Fibroblast of skin of left biceps (primary cell): ENCODE data around the gene CD4.
"Not testable (repeated sequence)": the region's sequence is repeated elsewhere in the genome, so short reads cannot be mapped to it uniquely, and the experiment has no call there.

Experiments
- DNase-seq, 2 experiments: peaks; one replicate each; pipeline ENCODE4 v3.0.0-alpha.2; 2013; ENCODE audit warnings: low read depth in 2 of 2

Gene CD4

DNA sequence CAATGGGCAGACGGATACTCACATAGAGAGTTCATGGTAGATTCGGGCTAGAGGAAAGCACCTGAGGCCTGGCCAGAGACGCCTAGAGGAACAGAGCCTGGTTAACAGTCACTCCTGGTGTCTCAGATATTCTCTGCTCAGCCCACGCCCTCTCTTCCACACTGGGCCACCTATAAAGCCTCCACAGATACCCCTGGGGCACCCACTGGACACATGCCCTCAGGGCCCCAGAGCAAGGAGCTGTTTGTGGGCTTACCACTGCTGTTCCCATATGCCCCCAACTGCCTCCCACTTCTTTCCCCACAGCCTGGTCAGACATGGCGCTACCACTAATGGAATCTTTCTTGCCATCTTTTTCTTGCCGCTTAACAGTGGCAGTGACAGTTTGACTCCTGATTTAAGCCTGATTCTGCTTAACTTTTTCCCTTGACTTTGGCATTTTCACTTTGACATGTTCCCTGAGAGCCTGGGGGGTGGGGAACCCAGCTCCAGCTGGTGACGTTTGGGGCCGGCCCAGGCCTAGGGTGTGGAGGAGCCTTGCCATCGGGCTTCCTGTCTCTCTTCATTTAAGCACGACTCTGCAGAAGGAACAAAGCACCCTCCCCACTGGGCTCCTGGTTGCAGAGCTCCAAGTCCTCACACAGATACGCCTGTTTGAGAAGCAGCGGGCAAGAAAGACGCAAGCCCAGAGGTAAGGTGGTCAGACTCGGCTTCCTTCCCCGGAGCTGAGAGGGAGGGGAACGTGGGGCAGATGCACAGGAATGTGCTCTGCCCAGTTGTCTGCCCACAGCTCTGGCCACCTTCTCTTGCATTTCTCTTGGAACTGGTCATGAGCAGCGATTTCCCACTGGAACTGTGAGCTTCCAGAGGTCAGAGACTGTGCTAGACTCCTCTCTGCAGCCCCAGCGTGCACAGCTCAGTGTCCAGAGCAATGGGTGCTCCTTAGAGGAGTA, at the start of gene CD4:
Gene CD4, plus strand, starts transcription at position 557 of the 953 bp plus-strand sequence. CDS start 10,611 bp downstream, outside the sequence.
- DNase-seq, result no peak

DNA sequence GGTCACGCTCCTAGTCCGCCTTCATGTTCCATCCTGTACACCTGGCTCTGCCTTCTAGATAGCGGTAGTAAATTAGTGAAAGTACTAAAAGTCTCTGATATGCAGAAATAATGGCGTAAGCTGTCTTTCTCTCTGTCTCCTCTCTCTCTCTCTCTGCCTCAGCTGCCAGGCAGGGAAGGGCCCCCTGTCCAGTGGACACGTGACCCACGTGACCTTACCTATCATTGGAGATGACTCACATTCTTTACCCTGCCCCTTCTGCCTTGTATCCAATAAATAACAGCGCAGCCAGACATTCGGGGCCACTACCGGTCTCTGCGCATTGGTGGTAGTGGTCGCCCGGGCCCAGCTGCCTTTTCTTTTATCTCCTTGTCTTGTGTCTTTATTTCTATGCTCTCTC, 47.2 kb upstream of the CD4 start:
- not testable (repeated sequence) for DNase-seq

GRCh38 chr12:6742834-6743233, 46.5 kb upstream of the CD4 start:
- no peak for DNase-seq

- not testable (repeated sequence) for DNase-seq
Observed at GRCh38 chr12:6743300-6743699, 46.0 kb upstream of the CD4 start.

DNA sequence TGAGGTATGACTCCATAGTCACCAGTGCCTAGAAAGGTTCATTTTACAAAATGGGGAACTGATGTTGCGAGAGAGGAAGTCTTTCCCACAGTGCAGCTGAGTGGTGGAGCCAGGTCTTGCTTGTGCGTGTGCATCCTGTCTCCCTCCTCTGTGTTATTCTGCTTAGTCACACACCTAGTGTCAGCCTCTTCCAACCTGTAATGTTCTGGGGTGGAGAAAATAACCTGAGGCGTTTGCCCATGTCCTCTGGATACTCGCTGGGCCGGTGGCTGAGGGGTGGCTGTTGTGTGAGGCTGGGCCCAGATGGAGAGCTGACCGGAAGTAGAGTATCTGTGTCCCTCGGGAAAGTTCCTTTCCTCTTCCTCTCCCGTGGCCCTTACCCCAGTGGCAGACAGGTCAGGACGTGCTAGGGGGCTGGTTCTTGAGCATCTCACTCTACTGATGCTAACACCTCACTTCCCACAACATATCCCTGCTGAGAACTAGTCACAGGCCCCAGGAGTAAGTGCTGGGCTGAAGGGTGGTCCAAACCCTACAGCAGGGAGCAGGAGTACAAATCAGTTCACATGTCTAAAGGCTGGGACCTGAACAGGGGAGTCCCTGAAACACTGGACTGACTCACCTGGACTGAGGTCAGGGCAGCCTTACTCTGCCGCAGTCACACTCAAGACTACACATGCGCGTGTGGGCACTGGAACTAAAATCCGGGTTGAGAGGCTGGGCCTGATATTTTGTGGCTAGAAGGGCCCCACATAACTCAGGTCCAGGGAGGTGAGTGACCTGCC, 43.4 kb upstream of the CD4 start:
- DNase-seq, result no peak

DNA sequence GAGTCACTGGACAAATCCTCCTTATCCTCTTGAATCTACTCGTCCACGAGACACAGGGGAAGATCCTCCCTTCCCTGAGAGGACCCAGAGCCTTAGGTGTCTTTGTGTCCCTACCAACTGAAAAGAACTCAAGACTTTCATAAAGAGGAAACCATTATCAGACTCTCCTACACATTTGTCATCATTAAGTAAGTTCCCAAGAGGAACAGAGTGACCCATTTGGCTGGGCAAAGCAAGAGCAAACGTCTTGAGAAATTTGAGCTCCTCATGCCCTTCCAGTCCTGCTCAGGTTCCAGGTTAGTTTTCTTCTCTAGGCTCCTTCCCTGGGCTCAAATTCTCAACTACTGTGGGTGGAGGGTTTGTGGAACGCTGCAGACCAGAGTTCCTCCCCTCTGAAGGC, 42.1 kb upstream of the CD4 start:
- DNase-seq, result no peak

- no peak for DNase-seq
Observed at GRCh38 chr12:6748761-6749160, 40.6 kb upstream of the CD4 start.

DNA sequence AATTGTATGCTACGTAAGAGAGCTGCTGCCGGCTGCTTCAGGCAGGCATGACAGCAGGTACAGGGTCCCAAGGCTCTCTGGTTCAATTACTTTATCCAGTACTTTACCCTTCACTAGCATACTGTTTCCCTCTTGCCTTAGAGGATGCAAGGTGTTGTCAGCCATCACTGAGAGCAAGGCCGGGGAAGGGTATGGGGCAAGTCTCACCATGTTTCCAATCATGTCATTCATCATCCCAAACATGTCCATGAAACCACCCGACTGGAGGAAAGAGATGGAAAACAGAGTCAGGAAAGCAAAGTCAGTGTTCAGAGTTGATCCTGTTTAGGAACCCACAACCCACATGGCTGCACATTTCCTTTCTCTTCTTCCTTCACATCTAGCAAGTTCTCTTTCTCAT, 38.8 kb upstream of the CD4 start:
- no peak for DNase-seq

DNA sequence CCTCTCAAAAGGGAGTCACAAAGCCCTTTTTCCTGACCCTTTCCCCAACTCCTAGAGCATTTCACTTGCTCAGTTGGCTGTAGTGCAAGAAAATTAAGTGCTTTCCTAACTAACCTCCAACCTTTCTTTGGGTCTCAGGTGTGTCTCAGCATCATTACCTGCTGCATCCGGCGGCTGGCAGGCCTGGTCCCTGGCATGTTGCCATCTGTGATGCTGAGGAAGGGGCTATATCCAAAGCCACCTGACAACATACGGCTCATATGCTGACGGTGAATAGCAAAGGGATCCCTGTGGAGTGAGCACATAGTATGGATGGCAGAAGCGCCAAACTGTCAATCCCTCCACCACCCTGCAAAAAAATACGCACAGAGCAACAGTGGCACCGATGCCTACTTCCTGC, 37.6 kb upstream of the CD4 start:
- no peak for DNase-seq

DNA sequence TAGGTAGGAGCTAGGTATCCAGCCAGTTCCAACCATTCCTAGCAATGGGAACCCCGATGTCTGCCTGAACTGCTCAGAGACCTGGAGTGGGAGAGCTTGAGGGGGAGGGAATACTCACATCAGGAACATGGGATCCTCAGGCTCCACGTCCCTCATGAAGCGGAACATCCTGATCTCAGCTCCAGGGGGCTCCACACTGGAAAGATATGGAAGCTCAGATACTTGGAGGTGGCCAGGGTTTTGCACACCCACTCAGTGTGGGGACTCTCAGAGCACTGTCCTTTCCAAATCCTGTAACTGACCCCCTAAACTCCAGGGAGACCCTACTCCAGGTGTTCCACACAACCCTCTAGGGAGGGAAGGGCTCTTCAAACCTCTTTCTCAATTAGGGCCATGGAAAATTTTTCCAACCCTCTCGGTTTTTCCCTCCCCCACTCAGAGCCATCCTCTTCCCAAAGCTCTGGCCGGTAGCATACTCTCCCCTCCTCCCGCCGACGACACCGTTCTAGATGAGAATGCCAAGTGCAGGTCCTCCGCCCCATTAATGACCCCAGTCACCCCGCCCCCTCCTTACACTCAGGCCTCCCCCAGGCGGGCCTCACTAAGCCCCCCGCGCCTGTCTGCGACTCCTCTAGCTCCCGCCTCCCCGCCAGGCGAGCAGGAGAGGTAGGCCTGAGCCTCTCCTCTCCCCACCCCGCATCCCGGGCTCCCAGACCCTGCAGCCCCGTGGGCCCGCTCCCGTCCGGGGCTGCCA, 37.0 kb upstream of the CD4 start:
- DNase-seq, result no peak

DNA sequence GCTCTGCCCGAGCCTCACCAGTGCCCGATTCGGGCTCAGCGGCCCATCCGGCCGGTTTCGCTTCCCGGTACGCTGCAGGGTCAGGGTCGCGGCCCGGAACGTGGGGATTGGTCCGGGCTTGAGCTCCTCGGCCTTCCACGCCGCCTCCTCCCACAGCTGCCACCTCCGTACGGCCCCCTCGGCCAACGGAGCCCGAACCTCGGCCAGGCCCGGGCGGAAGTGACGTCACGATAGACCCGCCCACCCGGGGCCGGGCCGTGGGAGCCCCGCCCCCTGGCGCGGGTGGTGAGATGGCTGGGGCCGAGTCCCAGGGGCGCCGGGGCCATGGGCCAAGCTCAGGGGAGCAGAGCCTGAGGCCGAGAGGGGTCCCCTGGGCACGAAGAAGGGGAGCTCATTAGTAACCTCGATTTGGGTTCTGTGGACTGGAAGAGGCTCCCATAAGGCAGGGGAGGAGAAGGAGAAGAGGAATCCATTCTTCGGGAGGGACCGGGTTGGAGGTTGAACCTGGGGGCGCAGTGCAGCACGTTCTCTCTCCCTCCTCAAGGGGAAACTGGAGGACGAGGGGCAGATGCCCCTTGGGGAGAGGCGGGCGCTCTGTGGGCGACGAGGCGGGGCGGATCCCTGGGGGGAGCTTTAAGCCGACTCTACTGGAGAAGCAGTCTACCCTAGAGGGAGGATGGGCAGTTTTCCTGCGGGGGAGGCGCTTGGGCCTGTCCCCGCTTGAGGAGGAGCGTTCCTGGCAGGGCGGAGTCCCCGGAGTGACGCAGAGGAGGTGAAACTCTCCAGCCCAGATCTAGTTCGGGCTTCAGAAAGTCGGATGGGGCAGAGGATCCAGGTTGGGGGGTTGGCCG, 36.2 kb upstream of the CD4 start, which contains the start of gene MLF2:
Gene MLF2, minus strand, starts transcription at position 221 of the 851 bp plus-strand sequence. CDS start 807 bp downstream, outside the sequence.
- peak; percentile 98 for DNase-seq

- no peak for DNase-seq
Observed at GRCh38 chr12:6753772-6754356, 35.5 kb upstream of the CD4 start.

GRCh38 chr12:6754411-6754810, 34.9 kb upstream of the CD4 start:
- DNase-seq, result no peak

- no peak for DNase-seq
Observed at GRCh38 chr12:6757028-6757690, 32.2 kb upstream of the CD4 start.

GRCh38 chr12:6758506-6759095, 30.7 kb upstream of the CD4 start:
- DNase-seq, result no peak

GRCh38 chr12:6759741-6760140, 29.6 kb upstream of the CD4 start:
- no peak for DNase-seq

GRCh38 chr12:6763380-6763779, 25.9 kb upstream of the CD4 start:
- no peak for DNase-seq

- DNase-seq, result peak; percentile 99 to 100
Observed at GRCh38 chr12:6764011-6764828, 25.1 kb upstream of the CD4 start.
